Epidermal melanocyte (primary cell): Measurements from ENCODE around the gene WDR64.
A peak's percentile ranks its signal among the peaks of the same experiment; 100 is the strongest.

Source experiments
- DNase-seq: peaks from one replicate; pipeline ENCODE4 v3.0.0; 2011; ENCODE audit warnings: low spot score; ENCODE audit not compliant: insufficient read length

Gene WDR64

GRCh38 chr1:241836941-241837340, 184.9 kb downstream of the WDR64 start:
- DNase-seq: no peak

GRCh38 chr1:241837416-241837815, 185.3 kb downstream of the WDR64 start:
- no peak for DNase-seq

GRCh38 chr1:241837901-241838300, 185.8 kb downstream of the WDR64 start:
- DNase-seq: no peak

GRCh38 chr1:241838897-241839296, 186.8 kb downstream of the WDR64 start:
- no peak for DNase-seq

GRCh38 chr1:241839369-241839979, 187.4 kb downstream of the WDR64 start:
- no peak for DNase-seq

GRCh38 chr1:241840164-241840563, 188.1 kb downstream of the WDR64 start:
- DNase-seq: no peak

GRCh38 chr1:241841691-241842090, 189.6 kb downstream of the WDR64 start:
- DNase-seq: no peak

- DNase-seq: no peak
These were observed 190.5 kb downstream of the WDR64 start for GRCh38 chr1:241842565-241842964.

- DNase-seq: no peak
These were observed 192.5 kb downstream of the WDR64 start for GRCh38 chr1:241844593-241844992.

- no peak for DNase-seq
These were observed 194.3 kb downstream of the WDR64 start for GRCh38 chr1:241846375-241846774.

- DNase-seq: no peak
These were observed 194.9 kb downstream of the WDR64 start for GRCh38 chr1:241846862-241847539.

- no peak for DNase-seq
These were observed 195.4 kb downstream of the WDR64 start for GRCh38 chr1:241847540-241847795.

- DNase-seq: peak; percentile 97
These were observed 196.0 kb downstream of the WDR64 start, which contains the start of gene EXO1 for GRCh38 chr1:241847796-241848685. Gene EXO1, plus strand, starts transcription at chr1:241848204. Its CDS starts 2,222 bp downstream, at chr1:241850426.

- DNase-seq: no peak
These were observed 196.7 kb downstream of the WDR64 start for GRCh38 chr1:241848686-241849344.

GRCh38 chr1:241849345-241849695, 197.2 kb downstream of the WDR64 start:
- DNase-seq: no peak
